Measurements from ENCODE around the gene TACO1. TPM values are rescaled to one million over a fixed set of nuclear protein-coding genes. Genes with fewer than 3 reads are reported as not detected.

The TACO1 gene
- total and polyA plus RNA-seq, 2 of the 8 experiments (the other 6 are each of a cell fraction or from before 2014, with no cell fraction given), result 19.1 to 23.6 TPM

DNA sequence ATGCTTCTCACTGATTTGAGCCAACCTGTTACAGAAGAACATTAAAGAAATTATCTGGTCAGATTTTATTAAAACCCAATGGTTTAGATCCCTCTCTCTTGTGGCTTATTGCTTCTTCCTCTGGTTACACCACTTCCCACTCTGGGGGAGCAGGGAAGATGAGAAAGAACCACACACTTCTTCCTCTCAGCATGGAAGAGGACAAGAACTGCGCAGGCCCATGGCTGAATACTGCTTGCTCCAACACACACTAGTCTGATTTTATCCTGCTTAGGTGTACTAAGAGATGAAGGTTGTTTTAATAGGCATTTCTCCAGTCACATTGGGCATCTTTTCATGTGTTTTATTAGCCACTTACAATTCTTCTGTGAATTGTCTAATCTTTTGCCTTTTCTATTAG, 49.1 kb downstream of the TACO1 start:
- Histone ChIP-seq H4K5ac (ENCODE audit: insufficient read length, low read depth, low read length) (no peak overlapping the region), H3K9me3 (ENCODE audit: insufficient read depth in 2 of 2, low read depth in 1 of 2, low read length in 1 of 2) (no peaks in the 10 kb centered on the region), H3K4me1 (replicated peaks in 1 of 4; ENCODE audit: control insufficient read depth in 3 of 4, insufficient read depth in 4 of 4, low read length in 3 of 4) (peaks cover 0 to 12% (median 1%) of the 10 kb centered on the region in 4 experiments; a peak in 1 of 7 replicates), H2AK5ac (ENCODE audit: low read depth, low read length) (no peak overlapping the region), H4K91ac (replicated peaks; ENCODE audit: insufficient read length, low read length) (no peak overlapping the region), H4K8ac (ENCODE audit: extremely low read depth, insufficient read depth, low read length) (no peak overlapping the region), H2BK15ac (ENCODE audit: low read length) (no peak overlapping the region), H2BK12ac (ENCODE audit: low read depth, low read length) (no peak overlapping the region), H2BK120ac (replicated peaks; ENCODE audit: low read depth, low read length) (no peak overlapping the region), H3K23me2 (ENCODE audit: low read depth, low read length) (no peaks in the 10 kb centered on the region), H2BK20ac (ENCODE audit: low read length) (no peak overlapping the region), H3K79me2 (ENCODE audit: control insufficient read depth in 1 of 2, insufficient read depth in 2 of 2, low read length in 2 of 2) (no peaks in the 10 kb centered on the region), H2AFZ (ENCODE audit: low read length) (no peak overlapping the region), H3K14ac (ENCODE audit: insufficient read length) (no peak overlapping the region), H3K27ac (ENCODE audit: low read depth, low read length) (no peak overlapping the region), H4K20me1 (replicated peaks in 1 of 2; ENCODE audit: control insufficient read depth in 1 of 2, insufficient read depth in 2 of 2, low read length in 2 of 2) (no peaks in the 10 kb centered on the region), H3K4me3 (ENCODE audit: extremely low read depth in 1 of 4, insufficient read depth in 2 of 4, low read depth in 3 of 4, low read length in 4 of 4) (no peak overlapping the region), H3K56ac (replicated peaks; ENCODE audit: insufficient read length, low read depth, low read length) (no peak overlapping the region), H3K9ac (replicated peaks in 1 of 4; ENCODE audit: extremely low read depth in 1 of 4, low read depth in 3 of 4, low read length in 3 of 4) (no peak overlapping the region), H3K23ac (ENCODE audit: insufficient read length) (no peak overlapping the region), H2BK5ac (ENCODE audit: low read depth, low read length) (no peak overlapping the region), H3K27me3 (replicated peaks in 1 of 4; ENCODE audit: control insufficient read depth in 3 of 4, extremely low read depth in 1 of 4, insufficient read depth in 3 of 4, low read length in 3 of 4) (no peaks in the 10 kb centered on the region), H3K18ac (ENCODE audit: extremely low read depth, low read length) (no peak overlapping the region), H3K79me1 (ENCODE audit: low read depth, low read length) (no peaks in the 10 kb centered on the region; the same call in 1 of the 2 replicates), H3K36me3 (ENCODE audit: control insufficient read depth in 2 of 4, insufficient read depth in 4 of 4, low read length in 3 of 4) (peaks cover 0 to 8% (median 4%) of the 10 kb centered on the region in 4 experiments; a peak in 5 of 8 replicates), H3K4me2 (ENCODE audit: insufficient read depth in 1 of 2, low read depth in 2 of 2, low read length in 2 of 2) (no peak overlapping the region), H3K4ac (replicated peaks; ENCODE audit: insufficient read length, low read depth, low read length) (no peak overlapping the region)
- FAIRE-seq, result no peak
- CTCF ChIA-PET (ENCODE audit: partially characterized antibody), result no interaction called here
- no peak for DNase-seq (ENCODE audit: low read depth in 1 of 2, low spot score in 2 of 2)
- 82% methylated on average over 1 of the region's 1 CpG; no CpG with 5 or more reads in 1 of the 2 experiments for WGBS, 2 experiments (ENCODE audit: extremely low coverage in 1 of 2, insufficient coverage in 1 of 2, insufficient read length in 1 of 2, insufficient replicate concordance in 2 of 2, low coverage in 1 of 2, low lambda C conversion rate in 2 of 2, missing lambda C conversion rate in 1 of 2)
- POLR2A ChIA-PET (ENCODE audit: partially characterized antibody), result no interaction called here
- TF ChIP-seq RNF2 (IDR thresholded peaks at IDR 0.05; ENCODE audit: borderline replicate concordance, low read depth, low read length, missing control alignments, poor library complexity, severe bottlenecking) (no peak), EP300 (IDR thresholded peaks at IDR 0.05; ENCODE audit: borderline replicate concordance in 1 of 2, low read depth in 2 of 2, low read length in 2 of 2) (no peak), RFX5 (IDR thresholded peaks at IDR 0.05; ENCODE audit: borderline replicate concordance, low read depth, low read length) (no peak), NRF1 (IDR thresholded peaks at IDR 0.05; ENCODE audit: low read depth, low read length) (no peak), POLR2AphosphoS5 (IDR thresholded peaks at IDR 0.05; ENCODE audit: low read depth, low read length) (no peak), RAD21 (IDR thresholded peaks at IDR 0.05 in 1 of 2, conservative IDR thresholded peaks at IDR 0.05 in 1 of 2; ENCODE audit: low read depth in 2 of 2, low read length in 2 of 2) (no peak), CEBPB (IDR thresholded peaks at IDR 0.05; ENCODE audit: low read depth, low read length) (no peak), YY1 (IDR thresholded peaks at IDR 0.05; ENCODE audit: low read depth, low read length) (no peak), BACH1 (IDR thresholded peaks at IDR 0.05; ENCODE audit: low read length) (no peak), KDM4A (IDR thresholded peaks at IDR 0.05; ENCODE audit: low read depth, low read length, severe bottlenecking) (no peak)
- TF ChIP-seq, protein P1, sequence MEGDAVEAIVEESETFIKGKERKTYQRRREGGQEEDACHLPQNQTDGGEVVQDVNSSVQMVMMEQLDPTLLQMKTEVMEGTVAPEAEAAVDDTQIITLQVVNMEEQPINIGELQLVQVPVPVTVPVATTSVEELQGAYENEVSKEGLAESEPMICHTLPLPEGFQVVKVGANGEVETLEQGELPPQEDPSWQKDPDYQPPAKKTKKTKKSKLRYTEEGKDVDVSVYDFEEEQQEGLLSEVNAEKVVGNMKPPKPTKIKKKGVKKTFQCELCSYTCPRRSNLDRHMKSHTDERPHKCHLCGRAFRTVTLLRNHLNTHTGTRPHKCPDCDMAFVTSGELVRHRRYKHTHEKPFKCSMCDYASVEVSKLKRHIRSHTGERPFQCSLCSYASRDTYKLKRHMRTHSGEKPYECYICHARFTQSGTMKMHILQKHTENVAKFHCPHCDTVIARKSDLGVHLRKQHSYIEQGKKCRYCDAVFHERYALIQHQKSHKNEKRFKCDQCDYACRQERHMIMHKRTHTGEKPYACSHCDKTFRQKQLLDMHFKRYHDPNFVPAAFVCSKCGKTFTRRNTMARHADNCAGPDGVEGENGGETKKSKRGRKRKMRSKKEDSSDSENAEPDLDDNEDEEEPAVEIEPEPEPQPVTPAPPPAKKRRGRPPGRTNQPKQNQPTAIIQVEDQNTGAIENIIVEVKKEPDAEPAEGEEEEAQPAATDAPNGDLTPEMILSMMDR (IDR thresholded peaks at IDR 0.05; ENCODE audit: control extremely low read depth in 1 of 3, insufficient read depth in 1 of 3, low read depth in 1 of 3, low read length in 3 of 3), result no peak
